GM23338 (cell line): ENCODE measurements around the gene STEAP3. TPM values are rescaled to one million over a fixed set of nuclear protein-coding genes. Genes with fewer than 3 reads are reported as not detected.

ENCODE experiments used
- ATAC-seq: fragments of 200-7000 bp; cut with Tn5 transposase; 3 replicates; pipeline ENCODE4 v1.9.1; 2020
- DNase-seq: peaks from one replicate; pipeline ENCODE4 v3.0.0-alpha.2; 2015; ENCODE audit warnings: low spot score
- H2AFZ ChIP-seq: fragments of 200-600 bp; sonication (generic); 2 replicates; pipeline ENCODE4 v1.8.0; 2016; ENCODE audit warnings: antibody characterized with exemption, mild to moderate bottlenecking, moderate library complexity
- H3F3A ChIP-seq: fragments of 200-600 bp; sonication (generic); replicated peaks from 2 replicates; pipeline ENCODE4 v1.8.0; 2017; ENCODE audit warnings: antibody characterized with exemption, mixed run types, low read depth
- H3K27ac ChIP-seq: fragments of 200-600 bp; sonication (generic); 2 replicates; pipeline ENCODE4 v1.6.1; 2016; ENCODE audit warnings: low read depth
- H3K27me3 ChIP-seq: fragments of 200-600 bp; sonication (generic); 2 replicates; pipeline ENCODE4 v1.8.0; 2016; ENCODE audit warnings: mild to moderate bottlenecking, mixed run types, moderate library complexity; ENCODE audit not compliant: insufficient read depth
- H3K36me3 ChIP-seq: fragments of 200-600 bp; sonication (generic); 2 replicates; pipeline ENCODE4 v1.8.0; 2016; ENCODE audit warnings: mild to moderate bottlenecking; ENCODE audit not compliant: insufficient read depth
- H3K4me1 ChIP-seq: fragments of 200-600 bp; sonication (generic); 2 replicates; pipeline ENCODE4 v1.8.0; 2016; ENCODE audit warnings: mild to moderate bottlenecking, moderate library complexity; ENCODE audit not compliant: insufficient read depth
- H3K4me2 ChIP-seq: fragments of 200-600 bp; sonication (generic); 2 replicates; pipeline ENCODE4 v1.7.1; 2017; ENCODE audit warnings: mixed run types
- H3K4me3 ChIP-seq: fragments of 200-600 bp; sonication (generic); 2 replicates; pipeline ENCODE4 v1.6.1; 2016; ENCODE audit warnings: mixed run types
- H3K79me2 ChIP-seq: fragments of 200-600 bp; sonication (generic); replicated peaks from 2 replicates; pipeline ENCODE4 v1.8.0; 2017; ENCODE audit warnings: mild to moderate bottlenecking; ENCODE audit not compliant: insufficient read depth
- H3K9me2 ChIP-seq: fragments of 200-600 bp; sonication (generic); 2 replicates; pipeline ENCODE4 v1.8.0; 2017; ENCODE audit not compliant: insufficient read depth
- H4K20me1 ChIP-seq: fragments of 200-600 bp; sonication (generic); replicated peaks from 2 replicates; pipeline ENCODE4 v1.8.0; 2017; ENCODE audit warnings: mild to moderate bottlenecking; ENCODE audit not compliant: insufficient read depth
- H3K27ac Mint-ChIP-seq: 2 replicates; pipeline ENCODE4 v1.8.0; 2020; ENCODE audit warnings: inconsistent platforms, mild to moderate bottlenecking, moderate library complexity, mixed read lengths
- H3K27me3 Mint-ChIP-seq: 3 replicates; pipeline ENCODE4 v1.8.0; 2022; ENCODE audit warnings: low read depth, mild to moderate bottlenecking, moderate library complexity, mixed read lengths, inconsistent platforms; ENCODE audit not compliant: insufficient read depth, poor library complexity
- H3K36me3 Mint-ChIP-seq: 3 replicates; pipeline ENCODE4 v1.8.0; 2021; ENCODE audit warnings: low read depth, mild to moderate bottlenecking, inconsistent platforms, moderate library complexity, mixed read lengths
- H3K4me1 Mint-ChIP-seq: 3 replicates; pipeline ENCODE4 v1.8.0; 2020; ENCODE audit warnings: mild to moderate bottlenecking, inconsistent platforms, mixed read lengths
- H3K4me3 Mint-ChIP-seq: 3 replicates; pipeline ENCODE4 v1.8.0; 2021; ENCODE audit warnings: moderate library complexity, mild to moderate bottlenecking, inconsistent platforms, mixed read lengths
- H3K9me3 Mint-ChIP-seq: 3 replicates; pipeline ENCODE4 v1.8.0; 2020; ENCODE audit warnings: moderate library complexity, mild to moderate bottlenecking, inconsistent platforms, mixed read lengths
- CREB1 ChIP-seq: fragments of 250-450 bp; sonication (Bioruptor Pico); IDR thresholded peaks from 2 replicates; pipeline ENCODE4 v1.5.0; 2020; ENCODE audit warnings: low read depth, mild to moderate bottlenecking, moderate library complexity
- CTCF ChIP-seq, 2 experiments: fragments of 200-600 bp in 1 of 2; sonication (generic) in 1 of 2; conservative IDR thresholded peaks; 2 replicates each; pipeline versions ENCODE4 v1.5.1 to v1.6.1; 2016 to 2017; ENCODE audit warnings: antibody characterized with exemption in 2 of 2, low read depth in 2 of 2, mild to moderate bottlenecking in 2 of 2, moderate library complexity in 1 of 2
- EZH2 ChIP-seq: fragments of 200-600 bp; sonication (generic); IDR thresholded peaks from one replicate; pipeline ENCODE4 v1.8.0; 2017; ENCODE audit warnings: antibody characterized with exemption, mild to moderate bottlenecking, low read depth; ENCODE audit not compliant: unreplicated experiment
- JUNB ChIP-seq: IDR thresholded peaks from one replicate; pipeline ENCODE4 v1.6.1; 2016; ENCODE audit warnings: antibody characterized with exemption; ENCODE audit not compliant: unreplicated experiment
- NANOG ChIP-seq: IDR thresholded peaks from 2 replicates; pipeline ENCODE4 v1.6.1; 2016; ENCODE audit warnings: antibody characterized with exemption, borderline replicate concordance
- POLR2AphosphoS5 ChIP-seq: IDR thresholded peaks from 2 replicates; pipeline ENCODE4 v1.6.1; 2016; ENCODE audit warnings: antibody characterized with exemption, low read depth
- STAT1 ChIP-seq: IDR thresholded peaks from one replicate; pipeline ENCODE4 v1.6.1; 2016; ENCODE audit warnings: antibody characterized with exemption; ENCODE audit not compliant: unreplicated experiment
- ZNF114 ChIP-seq: fragments of 250-450 bp; sonication (Bioruptor Pico); IDR thresholded peaks from 2 replicates; pipeline ENCODE4 v1.5.0; 2020; ENCODE audit warnings: mild to moderate bottlenecking, moderate library complexity
- ZNF331 ChIP-seq: fragments of 250-450 bp; sonication (Bioruptor Pico); IDR thresholded peaks from 2 replicates; pipeline ENCODE4 v1.5.0; 2020; ENCODE audit warnings: low read depth, mild to moderate bottlenecking, moderate library complexity
- ZNF462 ChIP-seq: fragments of 250-450 bp; sonication (Bioruptor Pico); IDR thresholded peaks from 2 replicates; pipeline ENCODE4 v1.5.0; 2020; ENCODE audit warnings: mild to moderate bottlenecking, moderate library complexity
- polyA plus RNA-seq: library from polyadenylated mRNA; unstranded; fragments of >200 nt; fragmentation: Nextera tagmentation; extraction: Ambion mirVana; gene quantifications from 2 replicates; pipeline ENCODE4 v1.2.1, GENCODE V29; 2016
- total RNA-seq: library from RNA; depleted of rRNA; stranded (reverse); fragments of >200 nt; shearing (Covaris generic); gene quantifications from 2 replicates; pipeline ENCODE4 v1.2.3, GENCODE V29; 2014
- TF ChIP-seq, protein P1 (sequence below): IDR thresholded peaks from one replicate; pipeline ENCODE4 v1.6.1; 2018; ENCODE audit warnings: antibody characterized with exemption; ENCODE audit not compliant: unreplicated experiment

The STEAP3 gene
- total and polyA plus RNA-seq, 2 experiments from 2014 or later: 8.6 to 27.3 TPM

- no peak for TF ChIP-seq ZNF462 (CRISPR knock-in tag)
These were observed 20.9 kb upstream of the STEAP3 start (continued) for GRCh38 chr2:119202610-119203310.

DNA sequence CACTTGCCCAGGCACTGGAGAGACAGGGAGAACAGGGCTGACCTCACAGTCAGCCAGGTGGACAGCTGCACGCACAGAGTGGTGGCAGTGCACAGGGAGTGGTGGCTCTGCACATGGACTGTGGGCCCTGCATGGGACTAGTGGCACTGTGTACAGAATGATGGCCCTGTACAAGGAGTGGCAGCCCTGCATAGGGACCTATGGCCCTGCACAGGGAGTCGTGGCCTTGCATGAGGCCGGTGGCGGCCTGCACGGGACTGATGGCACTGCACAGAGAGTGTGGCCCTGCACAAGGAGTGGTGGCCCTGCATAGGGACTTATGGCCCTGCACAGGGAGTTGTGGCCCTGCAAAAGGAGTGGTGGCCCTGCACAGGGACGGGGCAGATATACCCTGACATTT, 19.1 kb upstream of the STEAP3 start:
- Histone ChIP-seq H3K36me3 (no peaks in the 10 kb centered on the region), H3K4me1 (no peaks in the 10 kb centered on the region; the same call in 1 of the 2 replicates), H3F3A (no peaks in the 10 kb centered on the region), H3K79me2 (no peaks in the 10 kb centered on the region), H4K20me1 (no peaks in the 10 kb centered on the region), H3K27ac (no peak overlapping the region), H3K4me2 (no peak overlapping the region), H3K4me3 (no peak overlapping the region), H3K9me2 (no peaks in the 10 kb centered on the region), H3K27me3 (no peaks in the 10 kb centered on the region), H2AFZ (no peak overlapping the region)
- DNase-seq (no peak), ATAC-seq (no peak)
- H3K27ac Mint-ChIP-seq: no peak overlapping the region
- no peaks in the 10 kb centered on the region for H3K9me3 Mint-ChIP-seq
- H3K36me3 Mint-ChIP-seq: no peaks in the 10 kb centered on the region
- H3K4me3 Mint-ChIP-seq: no peak overlapping the region
- H3K4me1 Mint-ChIP-seq: no peaks in the 10 kb centered on the region; the same call in 2 of the 3 replicates
- H3K27me3 Mint-ChIP-seq: peaks cover 12% of the 10 kb centered on the region
- TF ChIP-seq, protein P1, sequence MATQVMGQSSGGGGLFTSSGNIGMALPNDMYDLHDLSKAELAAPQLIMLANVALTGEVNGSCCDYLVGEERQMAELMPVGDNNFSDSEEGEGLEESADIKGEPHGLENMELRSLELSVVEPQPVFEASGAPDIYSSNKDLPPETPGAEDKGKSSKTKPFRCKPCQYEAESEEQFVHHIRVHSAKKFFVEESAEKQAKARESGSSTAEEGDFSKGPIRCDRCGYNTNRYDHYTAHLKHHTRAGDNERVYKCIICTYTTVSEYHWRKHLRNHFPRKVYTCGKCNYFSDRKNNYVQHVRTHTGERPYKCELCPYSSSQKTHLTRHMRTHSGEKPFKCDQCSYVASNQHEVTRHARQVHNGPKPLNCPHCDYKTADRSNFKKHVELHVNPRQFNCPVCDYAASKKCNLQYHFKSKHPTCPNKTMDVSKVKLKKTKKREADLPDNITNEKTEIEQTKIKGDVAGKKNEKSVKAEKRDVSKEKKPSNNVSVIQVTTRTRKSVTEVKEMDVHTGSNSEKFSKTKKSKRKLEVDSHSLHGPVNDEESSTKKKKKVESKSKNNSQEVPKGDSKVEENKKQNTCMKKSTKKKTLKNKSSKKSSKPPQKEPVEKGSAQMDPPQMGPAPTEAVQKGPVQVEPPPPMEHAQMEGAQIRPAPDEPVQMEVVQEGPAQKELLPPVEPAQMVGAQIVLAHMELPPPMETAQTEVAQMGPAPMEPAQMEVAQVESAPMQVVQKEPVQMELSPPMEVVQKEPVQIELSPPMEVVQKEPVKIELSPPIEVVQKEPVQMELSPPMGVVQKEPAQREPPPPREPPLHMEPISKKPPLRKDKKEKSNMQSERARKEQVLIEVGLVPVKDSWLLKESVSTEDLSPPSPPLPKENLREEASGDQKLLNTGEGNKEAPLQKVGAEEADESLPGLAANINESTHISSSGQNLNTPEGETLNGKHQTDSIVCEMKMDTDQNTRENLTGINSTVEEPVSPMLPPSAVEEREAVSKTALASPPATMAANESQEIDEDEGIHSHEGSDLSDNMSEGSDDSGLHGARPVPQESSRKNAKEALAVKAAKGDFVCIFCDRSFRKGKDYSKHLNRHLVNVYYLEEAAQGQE: no peak
- no peak for TF ChIP-seq CREB1 (CRISPR knock-in tag)
- TF ChIP-seq ZNF331 (CRISPR knock-in tag): no peak
- no peak for TF ChIP-seq NANOG
- TF ChIP-seq ZNF114 (CRISPR knock-in tag): no peak
- TF ChIP-seq STAT1: no peak
- no peak for TF ChIP-seq CTCF (conservative IDR thresholded peaks at IDR 0.05; ENCODE audit: low read depth in 2 of 2)
- no peak for TF ChIP-seq EZH2
- no peak for TF ChIP-seq POLR2AphosphoS5
- TF ChIP-seq JUNB: no peak
